Stomach (tissue), 4 donors: ENCODE measurements around the gene GLRA1.

Experiments used
- CTCF ChIP-seq, 7 experiments: fragments of 450-650 bp in 4 of 7; fragments of 200-600 bp in 3 of 7; sonication (generic) in 3 of 7; IDR thresholded peaks; one replicate each; pipeline ENCODE4 v1.5.1; 2016 to 2019; ENCODE audit warnings: antibody characterized with exemption in 7 of 7, control low read depth in 2 of 7, mild to moderate bottlenecking in 1 of 7
- EP300 ChIP-seq: sonication (generic); formaldehyde crosslinking; IDR thresholded peaks from one replicate; pipeline ENCODE4 v1.6.1; 2017; ENCODE audit warnings: antibody characterized with exemption
- POLR2A ChIP-seq, 4 donors: fragments of 450-650 bp; IDR thresholded peaks; one replicate each; pipeline ENCODE4 v1.6.1; 2016; ENCODE audit warnings: antibody characterized with exemption in 4 of 4, control low read depth in 2 of 4, mild to moderate bottlenecking in 1 of 4, moderate library complexity in 1 of 4
- POLR2AphosphoS5 ChIP-seq, 3 donors: sonication (generic); formaldehyde crosslinking; IDR thresholded peaks; one replicate each; pipeline ENCODE4 v1.6.1; 2016; ENCODE audit warnings: antibody characterized with exemption in 3 of 3

DNA sequence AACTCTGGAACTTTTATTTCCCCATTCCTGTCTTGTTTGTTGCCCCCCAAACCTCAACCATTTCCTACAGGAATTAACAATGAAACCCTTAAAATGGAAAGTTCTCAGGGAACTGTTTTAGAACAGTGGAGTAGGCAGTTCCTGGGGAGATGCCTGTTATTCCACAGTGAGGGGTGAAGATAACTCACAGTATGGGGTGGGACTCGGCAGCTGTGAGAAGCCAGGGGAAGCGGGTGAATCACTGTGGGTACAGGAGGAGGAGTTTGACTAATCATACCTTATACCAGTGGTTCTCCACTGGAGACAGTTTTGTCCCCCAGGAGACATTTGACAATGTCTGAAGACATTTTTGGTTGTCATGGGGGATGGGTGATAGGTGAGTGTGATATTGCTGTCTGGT is 36.9 kb upstream of the GLRA1 start:
- no peak for TF ChIP-seq POLR2AphosphoS5 (IDR thresholded peaks at IDR 0.05)
- no peak for TF ChIP-seq CTCF (IDR thresholded peaks at IDR 0.05)
- no peak for TF ChIP-seq POLR2A (IDR thresholded peaks at IDR 0.05)
- no peak for TF ChIP-seq EP300
